H9 (cell line): ENCODE results near the gene CTSA. TPM values are rescaled to one million over a fixed set of nuclear protein-coding genes. Genes with fewer than 3 reads are reported as not detected.

Source experiments
- DNase-seq: peaks from one replicate; pipeline ENCODE4 v3.0.0-alpha.2; 2017
- H2AFZ ChIP-seq: one replicate; pipeline ENCODE4 v1.6.1; 2013; ENCODE audit warnings: mild to moderate bottlenecking, low read length, control low read depth, moderate library complexity
- H2AK5ac ChIP-seq: 2 replicates; pipeline ENCODE4 v1.6.1; 2013; ENCODE audit warnings: low read length, control low read depth, mixed read lengths; ENCODE audit not compliant: insufficient read length
- H2BK120ac ChIP-seq: one replicate; pipeline ENCODE4 v1.6.1; 2013; ENCODE audit warnings: low read depth, mild to moderate bottlenecking, low read length, control low read depth, inconsistent platforms; ENCODE audit not compliant: poor library complexity, severe bottlenecking
- H2BK12ac ChIP-seq: 2 replicates; pipeline ENCODE4 v1.6.1; 2013; ENCODE audit warnings: low read length, control low read depth, mixed read lengths, low read depth; ENCODE audit not compliant: insufficient read length
- H2BK15ac ChIP-seq: 2 replicates; pipeline ENCODE4 v1.6.1; 2013; ENCODE audit warnings: low read depth, low read length, control low read depth
- H2BK20ac ChIP-seq: one replicate; pipeline ENCODE4 v1.6.1; 2013; ENCODE audit warnings: low read depth, mild to moderate bottlenecking, low read length, control low read depth, inconsistent platforms; ENCODE audit not compliant: poor library complexity, severe bottlenecking
- H2BK5ac ChIP-seq: 2 replicates; pipeline ENCODE4 v1.6.1; 2013; ENCODE audit warnings: low read length, control low read depth, mixed read lengths; ENCODE audit not compliant: insufficient read length
- H3K14ac ChIP-seq: 2 replicates; pipeline ENCODE4 v1.6.1; 2013; ENCODE audit warnings: low read length, control low read depth; ENCODE audit not compliant: insufficient read depth
- H3K18ac ChIP-seq: 2 replicates; pipeline ENCODE4 v1.6.1; 2013; ENCODE audit warnings: low read depth, mild to moderate bottlenecking, mixed read lengths, low read length, control low read depth; ENCODE audit not compliant: insufficient read length
- H3K23ac ChIP-seq: 2 replicates; pipeline ENCODE4 v1.6.1; 2013; ENCODE audit warnings: low read length, control low read depth, mixed read lengths, low read depth; ENCODE audit not compliant: insufficient read length
- H3K23me2 ChIP-seq: 2 replicates; pipeline ENCODE4 v1.6.1; 2013; ENCODE audit warnings: low read depth, mild to moderate bottlenecking, mixed read lengths, low read length, control low read depth; ENCODE audit not compliant: insufficient read length, poor library complexity, severe bottlenecking
- H3K27ac ChIP-seq: 2 replicates; pipeline ENCODE4 v1.5.1; 2013; ENCODE audit warnings: low read length, control low read depth, mixed read lengths, low read depth; ENCODE audit not compliant: insufficient read length
- H3K27me3 ChIP-seq: 2 replicates; pipeline ENCODE4 v1.6.1; 2013; ENCODE audit warnings: low read length, control low read depth, inconsistent platforms; ENCODE audit not compliant: insufficient read depth
- H3K4ac ChIP-seq: 2 replicates; pipeline ENCODE4 v1.6.1; 2013; ENCODE audit warnings: low read depth, mild to moderate bottlenecking, control low read depth, inconsistent platforms, low read length, moderate library complexity
- H3K4me1 ChIP-seq: 2 replicates; pipeline ENCODE4 v1.6.1; 2013; ENCODE audit warnings: low read length, control low read depth, inconsistent platforms; ENCODE audit not compliant: insufficient read depth
- H3K4me2 ChIP-seq: 2 replicates; pipeline ENCODE4 v1.6.1; 2013; ENCODE audit warnings: low read length, control low read depth, mixed read lengths; ENCODE audit not compliant: insufficient read length, insufficient read depth
- H3K56ac ChIP-seq: 2 replicates; pipeline ENCODE4 v1.6.1; 2013; ENCODE audit warnings: low read depth, mild to moderate bottlenecking, mixed read lengths, low read length, control low read depth; ENCODE audit not compliant: insufficient read length
- H3K79me1 ChIP-seq: 2 replicates; pipeline ENCODE4 v1.6.1; 2013; ENCODE audit warnings: low read depth, mild to moderate bottlenecking, moderate library complexity, low read length, control low read depth, inconsistent platforms; ENCODE audit not compliant: insufficient read depth, poor library complexity, severe bottlenecking
- H3K79me2 ChIP-seq: 2 replicates; pipeline ENCODE4 v1.6.1; 2013; ENCODE audit warnings: low read length, control low read depth, inconsistent platforms; ENCODE audit not compliant: insufficient read depth
- H3K9ac ChIP-seq: 2 replicates; pipeline ENCODE4 v1.6.1; 2013; ENCODE audit warnings: low read length, control low read depth, mixed read lengths; ENCODE audit not compliant: insufficient read length; ENCODE audit errors: extremely low read depth
- H3K9me3 ChIP-seq: one replicate; pipeline ENCODE4 v1.6.1; 2013; ENCODE audit warnings: low read depth, low read length, inconsistent platforms; ENCODE audit not compliant: control insufficient read depth
- H3T11ph ChIP-seq: one replicate; pipeline ENCODE4 v1.6.1; 2013; ENCODE audit warnings: mild to moderate bottlenecking, low read length, control low read depth, inconsistent platforms
- H4K20me1 ChIP-seq: one replicate; pipeline ENCODE4 v1.6.1; 2013; ENCODE audit not compliant: control insufficient read depth, insufficient read length, insufficient read depth
- H4K5ac ChIP-seq: 2 replicates; pipeline ENCODE4 v1.6.1; 2013; ENCODE audit warnings: low read depth, mild to moderate bottlenecking, mixed read lengths, low read length, control low read depth; ENCODE audit not compliant: insufficient read length
- H4K8ac ChIP-seq: replicated peaks from 2 replicates; pipeline ENCODE4 v1.6.1; 2013; ENCODE audit warnings: low read length, control low read depth, mixed read lengths, low read depth; ENCODE audit not compliant: insufficient read length
- H4K91ac ChIP-seq: 2 replicates; pipeline ENCODE4 v1.6.1; 2013; ENCODE audit warnings: low read depth, mild to moderate bottlenecking, moderate library complexity, mixed read lengths, low read length, control low read depth; ENCODE audit not compliant: insufficient read length
- H3K27ac Mint-ChIP-seq, 3 experiments: 2 replicates in 2 of 3; 3 replicates in 1 of 3; pipeline ENCODE4 v1.8.0; 2020 to 2021; ENCODE audit warnings: mixed read lengths in 3 of 3, mild to moderate bottlenecking in 1 of 3, moderate library complexity in 1 of 3
- H3K27me3 Mint-ChIP-seq: 2 replicates; pipeline ENCODE4 v1.8.0; 2021; ENCODE audit warnings: low read depth, mild to moderate bottlenecking, moderate library complexity, mixed read lengths
- H3K36me3 Mint-ChIP-seq, 3 experiments: 2 replicates in 2 of 3; 3 replicates in 1 of 3; pipeline ENCODE4 v1.8.0; 2020 to 2021; ENCODE audit warnings: low read depth in 3 of 3, mixed read lengths in 3 of 3; ENCODE audit not compliant: insufficient read depth in 1 of 3
- H3K4me1 Mint-ChIP-seq, 2 experiments: 2 replicates each; pipeline ENCODE4 v1.8.0; 2020; ENCODE audit warnings: mixed read lengths in 2 of 2
- H3K4me3 Mint-ChIP-seq, 2 experiments: 2 replicates in 1 of 2; 3 replicates in 1 of 2; pipeline ENCODE4 v1.8.0; 2020 to 2021; ENCODE audit warnings: mild to moderate bottlenecking in 2 of 2, mixed read lengths in 2 of 2, moderate library complexity in 1 of 2
- H3K9me3 Mint-ChIP-seq, 2 experiments: 2 replicates in 1 of 2; 3 replicates in 1 of 2; pipeline ENCODE4 v1.8.0; 2020; ENCODE audit warnings: mild to moderate bottlenecking in 2 of 2, mixed read lengths in 2 of 2, moderate library complexity in 1 of 2
- WGBS: extraction: QIAGEN DNeasy Blood & Tissue Kit; methylation state at CpG from one replicate; pipeline ENCODE4 v1.1.7; 2013; ENCODE audit warnings: missing lambda C conversion rate, low lambda C conversion rate, mixed read lengths; ENCODE audit not compliant: insufficient read length; ENCODE audit errors: extremely low coverage; 5-methylcytosine and 5-hydroxymethylcytosine counted together
- total RNA-seq: library from RNA; stranded (reverse); gene quantifications from 2 replicates; pipeline ENCODE4 v1.2.1, GENCODE V29; 2021
- TF ChIP-seq, protein P1 (sequence below): fragments of 200-600 bp; sonication (generic); conservative IDR thresholded peaks from 3 replicates; pipeline ENCODE4 v1.8.0; 2021; ENCODE audit warnings: antibody characterized with exemption, mild to moderate bottlenecking

CTSA gene
- total RNA-seq, 1 experiment from 2014 or later: 64.4 TPM

GRCh38 chr20:45940053-45940452 is 48.9 kb downstream of the CTSA start:
- no peak overlapping the region for H2AK5ac ChIP-seq
- no peak overlapping the region for H3K4me3 Mint-ChIP-seq
- no peak overlapping the region for H3K23ac ChIP-seq
- no peak overlapping the region for H3T11ph ChIP-seq
- H3K79me1 ChIP-seq: no peaks in the 10 kb centered on the region
- no peak overlapping the region for H2BK5ac ChIP-seq
- H3K9me3 Mint-ChIP-seq: no peaks in the 10 kb centered on the region
- no peak overlapping the region for H2BK12ac ChIP-seq
- H3K14ac ChIP-seq: no peak overlapping the region
- no peak overlapping the region for H3K4me2 ChIP-seq
- DNase-seq: no peak
- H4K8ac ChIP-seq: no peak overlapping the region
- TF ChIP-seq, protein P1, sequence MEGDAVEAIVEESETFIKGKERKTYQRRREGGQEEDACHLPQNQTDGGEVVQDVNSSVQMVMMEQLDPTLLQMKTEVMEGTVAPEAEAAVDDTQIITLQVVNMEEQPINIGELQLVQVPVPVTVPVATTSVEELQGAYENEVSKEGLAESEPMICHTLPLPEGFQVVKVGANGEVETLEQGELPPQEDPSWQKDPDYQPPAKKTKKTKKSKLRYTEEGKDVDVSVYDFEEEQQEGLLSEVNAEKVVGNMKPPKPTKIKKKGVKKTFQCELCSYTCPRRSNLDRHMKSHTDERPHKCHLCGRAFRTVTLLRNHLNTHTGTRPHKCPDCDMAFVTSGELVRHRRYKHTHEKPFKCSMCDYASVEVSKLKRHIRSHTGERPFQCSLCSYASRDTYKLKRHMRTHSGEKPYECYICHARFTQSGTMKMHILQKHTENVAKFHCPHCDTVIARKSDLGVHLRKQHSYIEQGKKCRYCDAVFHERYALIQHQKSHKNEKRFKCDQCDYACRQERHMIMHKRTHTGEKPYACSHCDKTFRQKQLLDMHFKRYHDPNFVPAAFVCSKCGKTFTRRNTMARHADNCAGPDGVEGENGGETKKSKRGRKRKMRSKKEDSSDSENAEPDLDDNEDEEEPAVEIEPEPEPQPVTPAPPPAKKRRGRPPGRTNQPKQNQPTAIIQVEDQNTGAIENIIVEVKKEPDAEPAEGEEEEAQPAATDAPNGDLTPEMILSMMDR: no peak
- H2AFZ ChIP-seq: no peak overlapping the region
- no peak overlapping the region for H2BK120ac ChIP-seq
- no peak overlapping the region for H2BK15ac ChIP-seq
- H3K27me3 Mint-ChIP-seq: no peaks in the 10 kb centered on the region; the same call in 1 of the 2 replicates
- H3K79me2 ChIP-seq: peaks cover 4% of the 10 kb centered on the region; the same call in 1 of the 2 replicates
- H3K9me3 ChIP-seq: no peaks in the 10 kb centered on the region
- no peak overlapping the region for H3K18ac ChIP-seq
- peaks cover 22 to 28% of the 10 kb centered on the region in 2 experiments for H3K4me1 Mint-ChIP-seq
- H3K56ac ChIP-seq: no peak overlapping the region
- peaks cover 11% of the 10 kb centered on the region for H3K4me1 ChIP-seq
- peaks cover 27 to 64% (median 51%) of the 10 kb centered on the region in 3 experiments for H3K36me3 Mint-ChIP-seq
- WGBS: no CpG with 5 or more reads among the region's 3 CpGs
- no peak overlapping the region for H3K27ac ChIP-seq
- no peaks in the 10 kb centered on the region for H4K20me1 ChIP-seq
- no peak overlapping the region for H3K4ac ChIP-seq
- H3K27ac Mint-ChIP-seq: no peak overlapping the region
- no peak overlapping the region for H3K9ac ChIP-seq
- no peak overlapping the region for H2BK20ac ChIP-seq
- no peak overlapping the region for H4K91ac ChIP-seq
- no peaks in the 10 kb centered on the region for H3K27me3 ChIP-seq
- H4K5ac ChIP-seq: no peak overlapping the region
- peaks cover 4% of the 10 kb centered on the region for H3K23me2 ChIP-seq
